HepG2 (cell line): ENCODE results near the gene PSMB3. TPM values are rescaled to one million over a fixed set of nuclear protein-coding genes. Genes with fewer than 3 reads are reported as not detected.

ENCODE experiments used
- ATAC-seq: fragments of 200-7000 bp; cut with Tn5 transposase; 3 replicates; pipeline ENCODE4 v1.9.1; 2020; ENCODE audit warnings: mild to moderate bottlenecking, moderate library complexity
- BruUV-seq: library from RNA; stranded (reverse); fragments of 400-500 nt; replicated peaks from 2 replicates; lab custom pipeline; 2021; lab: Mats Ljungman, UMichigan
- CTCF ChIA-PET: fragments of 300-600 bp; formaldehyde crosslinking; extraction: SDS; loops from one replicate; lab custom pipeline; 2021; ENCODE audit warnings: low total read pairs, inconsistent platforms, low intra/inter-chr PET ratio; lab: Yijun Ruan, JAX
- POLR2A ChIA-PET: fragments of 350-600 bp; sonication (Branson Sonifier 250); formaldehyde crosslinking; loops from one replicate; lab custom pipeline; 2020; ENCODE audit warnings: antibody characterized with exemption, inconsistent platforms; lab: Yijun Ruan, JAX
- DNase-seq: peaks from one replicate; pipeline ENCODE4 v3.0.0-alpha.2; 2015; ENCODE audit warnings: low spot score
- FAIRE-seq: peaks from 3 replicates; lab custom pipeline; 2011; peaks lifted over from hg19 to GRCh38; lab: Jason Lieb, UNC
- H2AFZ ChIP-seq: one replicate; pipeline ENCODE4 v1.6.1; 2011; ENCODE audit warnings: low read length, inconsistent platforms
- H3K27ac ChIP-seq: fragments of 300-600 bp; 3 replicates; pipeline ENCODE4 v1.8.0; 2011; ENCODE audit warnings: mixed run types, mild to moderate bottlenecking, mixed read lengths, low read length, inconsistent platforms; ENCODE audit not compliant: insufficient read depth; ENCODE audit errors: extremely low read length
- H3K27me3 ChIP-seq, 2 experiments: fragments of 200-600 bp in 1 of 2; 2 replicates in 1 of 2; 3 replicates in 1 of 2; pipeline versions ENCODE4 v1.6.0 to v1.8.0; 2011; ENCODE audit warnings: low read length in 2 of 2, mild to moderate bottlenecking in 2 of 2, moderate library complexity in 2 of 2, inconsistent platforms in 1 of 2; ENCODE audit not compliant: insufficient read depth in 2 of 2, control insufficient read depth in 1 of 2
- H3K36me3 ChIP-seq, 2 experiments: fragments of 200-600 bp in 1 of 2; replicated peaks in 1 of 2; 2 replicates in 1 of 2; 3 replicates in 1 of 2; pipeline versions ENCODE4 v1.5.1 to v1.8.0; 2011; ENCODE audit warnings: low read length in 2 of 2, inconsistent platforms in 1 of 2; ENCODE audit not compliant: insufficient read depth in 2 of 2, control insufficient read depth in 1 of 2
- H3K4me1 ChIP-seq: 2 replicates; pipeline ENCODE4 v1.5.1; 2012; ENCODE audit warnings: low read length, inconsistent platforms; ENCODE audit not compliant: insufficient read depth
- H3K4me2 ChIP-seq: 2 replicates; pipeline ENCODE4 v1.6.0; 2011; ENCODE audit warnings: low read depth, low read length, inconsistent platforms
- H3K4me3 ChIP-seq, 3 experiments: fragments of 200-600 bp in 1 of 3; sonication (generic), shearing (Covaris generic) in 1 of 3; replicated peaks in 1 of 3; 2 replicates each; pipeline ENCODE4 v1.5.1; 2011 to 2016; ENCODE audit warnings: low read length in 3 of 3, inconsistent platforms in 2 of 3, low read depth in 2 of 3, mild to moderate bottlenecking in 2 of 3, control low read depth in 1 of 3, mixed read lengths in 1 of 3; ENCODE audit not compliant: insufficient read depth in 1 of 3
- H3K79me2 ChIP-seq: one replicate; pipeline ENCODE4 v1.6.1; 2011; ENCODE audit warnings: low read length, inconsistent platforms; ENCODE audit not compliant: insufficient read depth
- H3K9ac ChIP-seq: 2 replicates; pipeline ENCODE4 v1.6.0; 2011; ENCODE audit warnings: mild to moderate bottlenecking, low read depth, low read length, inconsistent platforms; ENCODE audit not compliant: insufficient read depth
- H3K9me3 ChIP-seq: 2 replicates; pipeline ENCODE4 v1.5.1; 2012; ENCODE audit warnings: mild to moderate bottlenecking, low read length
- H4K20me1 ChIP-seq: 2 replicates; pipeline ENCODE4 v1.6.0; 2011; ENCODE audit warnings: inconsistent platforms, mild to moderate bottlenecking, low read length, moderate library complexity; ENCODE audit not compliant: insufficient read depth
- AGO2 ChIP-seq: fragments of 200-400 bp; formaldehyde crosslinking; optimal IDR thresholded peaks from 2 replicates; pipeline ENCODE3; 2017; ENCODE audit warnings: mild to moderate bottlenecking, low read depth, low read length, moderate library complexity
- HNRNPK ChIP-seq: fragments of 200-400 bp; formaldehyde crosslinking; IDR thresholded peaks from 2 replicates; pipeline ENCODE4 v1.6.1; 2018; ENCODE audit warnings: low read length, low read depth, moderate library complexity, mild to moderate bottlenecking; ENCODE audit not compliant: poor library complexity, severe bottlenecking
- HNRNPLL ChIP-seq: fragments of 200-400 bp; formaldehyde crosslinking; IDR thresholded peaks from 2 replicates; pipeline ENCODE4 v1.6.1; 2017; ENCODE audit warnings: mild to moderate bottlenecking, low read depth, low read length; ENCODE audit not compliant: poor library complexity, severe bottlenecking
- MIER2 ChIP-seq: IDR thresholded peaks from 2 replicates; pipeline ENCODE4 v1.6.1; 2016; ENCODE audit warnings: missing biosample characterization, missing genetic modification reagents
- POLR2A ChIP-seq, 2 experiments: IDR thresholded peaks; 2 replicates each; pipeline ENCODE4 v1.6.1; 2011; ENCODE audit warnings: low read depth in 2 of 2, low read length in 2 of 2, mild to moderate bottlenecking in 1 of 2, moderate library complexity in 1 of 2; ENCODE audit not compliant: insufficient read depth in 1 of 2
- POLR2G ChIP-seq: fragments of 200-400 bp; formaldehyde crosslinking; IDR thresholded peaks from 2 replicates; pipeline ENCODE4 v1.6.1; 2018; ENCODE audit warnings: mild to moderate bottlenecking, low read depth, low read length, moderate library complexity
- PTBP1 ChIP-seq: fragments of 200-400 bp; formaldehyde crosslinking; IDR thresholded peaks from 2 replicates; pipeline ENCODE4 v1.6.1; 2018; ENCODE audit warnings: low read length, low read depth; ENCODE audit not compliant: poor library complexity, severe bottlenecking
- RAD21 ChIP-seq: fragments of 450-650 bp; formaldehyde crosslinking; IDR thresholded peaks from 2 replicates; pipeline ENCODE4 v1.5.0; 2020; ENCODE audit warnings: mild to moderate bottlenecking
- RBFOX2 ChIP-seq: fragments of 200-400 bp; formaldehyde crosslinking; IDR thresholded peaks from 2 replicates; pipeline ENCODE4 v1.6.1; 2017; ENCODE audit warnings: low read depth, mild to moderate bottlenecking, low read length
- RBM22 ChIP-seq: fragments of 200-400 bp; formaldehyde crosslinking; optimal IDR thresholded peaks from 2 replicates; pipeline ENCODE3; 2017; ENCODE audit warnings: mild to moderate bottlenecking, low read length, moderate library complexity
- U2AF1 ChIP-seq: fragments of 200-400 bp; formaldehyde crosslinking; optimal IDR thresholded peaks from 2 replicates; pipeline ENCODE3; 2017; ENCODE audit warnings: mild to moderate bottlenecking, low read depth, low read length
- ZNF446 ChIP-seq: sonication (generic); formaldehyde crosslinking; IDR thresholded peaks from 2 replicates; pipeline ENCODE4 v1.5.0; 2020; ENCODE audit warnings: mild to moderate bottlenecking, missing genetic modification reagents
- ZSCAN22 ChIP-seq: sonication (generic); formaldehyde crosslinking; IDR thresholded peaks from 2 replicates; pipeline ENCODE4 v1.4.0; 2020; ENCODE audit warnings: mild to moderate bottlenecking, missing genetic modification reagents
- WGBS: methylation state at CpG from one replicate; pipeline ENCODE4 v1.1.6; 2017; ENCODE audit warnings: low lambda C conversion rate; 5-methylcytosine and 5-hydroxymethylcytosine counted together
- in situ Hi-C: cut with HindIII; loops from 2 replicates; pipeline ENCODE4 v1.10.0; 2017; ENCODE audit warnings: low pct_unique_long_range_greater_than_20kb; ENCODE audit not compliant: extremely low pct_ligation_motif_present
- intact Hi-C: fragments of 100-400 bp; cut with micrococcal nuclease; formaldehyde crosslinking; loops from one replicate; pipeline ENCODE4 v1.10.0; 2022; ENCODE audit not compliant: unreplicated experiment
- polyA plus RNA-seq, 8 experiments: library from polyadenylated mRNA; depleted of rRNA in 3 of 8; stranded (reverse) in 7 of 8; unstranded in 1 of 8; fragments of >200 nt; fragmentation: Illumina TruSeq in 4 of 8; extraction: Trizol in 4 of 8; gene quantifications; 2 replicates each; pipeline versions ENCODE4 v1.2.1 to v1.2.3, GENCODE V29; 2011 to 2016; ENCODE audit warnings: low read depth in 4 of 8, missing spikeins in 1 of 8, mixed read lengths in 1 of 8; ENCODE audit not compliant: insufficient read depth in 1 of 8
- total RNA-seq, 5 experiments: library from RNA; depleted of rRNA; stranded (reverse); fragments of >200 nt; fragmentation: Illumina TruSeq; extraction: Trizol; gene quantifications; 2 replicates each; pipeline ENCODE4 v1.2.3, GENCODE V29; 2016; ENCODE audit warnings: low read depth in 1 of 5
- TF ChIP-seq, protein P1 (sequence below): sonication (generic); formaldehyde crosslinking; IDR thresholded peaks from 2 replicates; pipeline ENCODE4 v1.4.0; 2020; ENCODE audit warnings: mild to moderate bottlenecking, missing genetic modification reagents

The PSMB3 gene
- total and polyA plus RNA-seq, 2 of the 13 experiments (the other 11 are each of a cell fraction or from before 2014, with no cell fraction given) = 366 to 517 TPM

DNA sequence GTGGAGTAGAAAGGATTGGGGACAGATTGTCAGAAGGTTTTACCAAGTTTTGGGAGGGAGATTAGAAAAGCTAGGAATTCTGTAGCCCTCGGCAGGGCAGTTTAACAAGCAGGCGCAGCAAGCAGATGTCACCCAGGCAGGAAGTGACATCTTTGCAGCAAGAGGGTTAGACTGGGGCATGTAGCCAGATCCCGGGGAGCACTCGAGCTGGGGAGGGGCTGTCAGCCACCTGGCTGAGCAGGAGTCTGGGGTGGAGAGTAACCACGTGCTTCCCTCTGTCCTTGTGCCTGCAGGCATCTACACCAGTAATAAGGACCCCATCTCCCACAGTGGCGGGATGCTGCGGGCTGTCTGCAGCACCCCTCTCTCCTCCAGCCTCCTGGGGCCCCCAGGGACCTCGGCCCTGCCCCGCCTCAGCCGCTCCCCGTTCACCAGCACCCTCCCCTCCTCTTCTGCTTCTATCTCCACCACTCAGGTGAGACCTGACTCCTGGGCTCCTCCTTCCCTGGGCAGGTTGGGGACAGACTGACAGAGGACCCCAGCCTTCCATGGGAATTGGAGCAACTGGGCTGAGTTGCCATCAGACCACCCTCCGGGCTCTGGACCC is 35.3 kb upstream of the PSMB3 start:
- Histone ChIP-seq H3K9me3 (no peaks in the 10 kb centered on the region), H2AFZ (no peak overlapping the region), H3K36me3 (peaks cover 47 to 85% of the 10 kb centered on the region in 2 experiments), H3K79me2 (no peaks in the 10 kb centered on the region), H3K4me2 (no peak overlapping the region), H3K27me3 (no peaks in the 10 kb centered on the region), H3K9ac (no peak overlapping the region), H3K4me3 (no peak overlapping the region), H3K27ac (no peak overlapping the region), H4K20me1 (no peaks in the 10 kb centered on the region), H3K4me1 (peaks cover 30% of the 10 kb centered on the region)
- in situ Hi-C loops (no loop called here), intact Hi-C loops (no loop called here)
- DNase-seq = no peak
- TF ChIP-seq RAD21 (CRISPR knock-in tag) (no peak), POLR2G (peak; percentile 40; the same call in 1 of the 2 replicates)
- POLR2A ChIA-PET = interaction anchor here (1.2 to 7.0 kb wide), 7 partner anchors 8 to 103 kb away, joined by 3 to 92 read pairs (median 9); partner anchors contain the start of genes EPOP and MLLT6
- WGBS = 96% methylated on average over 11 of the region's 12 CpGs
- CTCF ChIA-PET = no interaction called here
- BruUV-seq = no TSS peak
- FAIRE-seq = no peak
- ATAC-seq = no peak

DNA sequence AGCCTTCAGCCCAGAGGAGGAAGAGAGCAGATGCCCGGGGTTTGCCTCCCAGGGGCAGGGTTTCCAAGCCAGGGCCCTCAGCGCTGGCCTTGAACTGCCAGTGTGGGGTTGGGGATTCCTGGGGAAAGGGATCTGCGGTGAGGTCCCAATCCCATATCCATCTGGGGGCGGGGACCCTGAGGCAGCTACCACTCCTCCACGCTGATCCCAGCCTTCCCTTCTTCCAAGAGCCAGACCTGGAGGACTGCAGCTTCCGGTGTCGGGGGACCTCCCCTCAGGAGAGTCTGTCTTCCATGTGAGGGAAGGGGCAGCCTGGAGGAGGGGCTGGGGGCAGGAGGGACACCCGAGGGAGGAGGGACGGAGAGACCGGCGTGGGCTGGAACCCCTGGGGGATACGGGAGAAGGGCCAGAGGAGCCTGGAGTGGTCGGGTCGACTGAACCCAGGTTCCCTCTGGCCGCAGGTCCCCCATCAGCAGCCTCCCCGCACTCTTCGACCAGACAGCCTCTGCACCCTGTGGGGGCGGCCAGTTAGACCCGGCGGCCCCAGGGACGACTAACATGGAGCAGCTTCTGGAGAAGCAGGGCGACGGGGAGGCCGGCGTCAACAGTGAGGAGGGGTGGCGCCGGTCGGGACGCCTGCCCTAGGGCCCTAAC is 33.1 kb upstream of the PSMB3 start:
- H3K79me2 ChIP-seq = no peaks in the 10 kb centered on the region
- POLR2A ChIA-PET = interaction anchor here (0.6 to 7.0 kb wide), 9 partner anchors 9 to 174 kb away, joined by 3 to 92 read pairs (median 6); partner anchors contain the start of gene MLLT6
- peaks cover 30% of the 10 kb centered on the region for H3K4me1 ChIP-seq
- CTCF ChIA-PET = no interaction called here
- no peak overlapping the region for H2AFZ ChIP-seq
- H3K27me3 ChIP-seq = no peaks in the 10 kb centered on the region
- WGBS = 96% methylated on average over 29 of the region's 29 CpGs
- peaks cover 42 to 72% of the 10 kb centered on the region in 2 experiments for H3K36me3 ChIP-seq
- no peak for FAIRE-seq
- in situ Hi-C loops (no loop called here), intact Hi-C loops (no loop called here)
- H3K27ac ChIP-seq = peak overlapping the region; percentile 5
- H3K9me3 ChIP-seq = no peaks in the 10 kb centered on the region
- no peaks in the 10 kb centered on the region for H4K20me1 ChIP-seq
- peak overlapping the region; percentile 32; the same call in 1 of the 2 replicates for H3K9ac ChIP-seq
- BruUV-seq = no TSS peak
- H3K4me2 ChIP-seq = no peak overlapping the region
- no peak for DNase-seq
- TF ChIP-seq POLR2A (IDR thresholded peaks at IDR 0.05; ENCODE audit: insufficient read depth in 1 of 2, low read depth in 2 of 2, low read length in 2 of 2) (peak in 1 of 2 experiments; percentile 2; a peak in 1 of 4 replicates), U2AF1 (no peak), RBM22 (peak; percentile 85), ZNF446 (CRISPR knock-in tag) (no peak), MIER2 (CRISPR knock-in tag) (no peak), RAD21 (CRISPR knock-in tag) (no peak), HNRNPLL (peak; percentile 24), HNRNPK (peak; percentile 7), ZSCAN22 (CRISPR knock-in tag) (no peak), PTBP1 (no peak), AGO2 (peak; percentile 97), POLR2G (peak; percentile 9; the same call in 1 of the 2 replicates), RBFOX2 (peak; percentile 70)
- TF ChIP-seq, protein P1, sequence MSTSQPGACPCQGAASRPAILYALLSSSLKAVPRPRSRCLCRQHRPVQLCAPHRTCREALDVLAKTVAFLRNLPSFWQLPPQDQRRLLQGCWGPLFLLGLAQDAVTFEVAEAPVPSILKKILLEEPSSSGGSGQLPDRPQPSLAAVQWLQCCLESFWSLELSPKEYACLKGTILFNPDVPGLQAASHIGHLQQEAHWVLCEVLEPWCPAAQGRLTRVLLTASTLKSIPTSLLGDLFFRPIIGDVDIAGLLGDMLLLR (CRISPR knock-in tag) = no peak
- ATAC-seq = no peak; the same call in 2 of the 3 replicates
- H3K4me3 ChIP-seq = no peak overlapping the region
